NOMO-1 treated with dmso at 0.1 percent for 144 hours (cell line): ENCODE data around the gene TNFRSF14.

Source experiments
- DNase-seq: peaks from one replicate; lab custom pipeline; 2025; ENCODE audit not compliant: unreplicated experiment; lab: John Stamatoyannopoulos, UW

Gene TNFRSF14

GRCh38 chr1:2597441-2598328 lies 41.5 kb downstream of the TNFRSF14 start:
- no peak for DNase-seq

GRCh38 chr1:2598329-2598931 lies 42.3 kb downstream of the TNFRSF14 start:
- no peak for DNase-seq

GRCh38 chr1:2601721-2602303 lies 45.6 kb downstream of the TNFRSF14 start:
- no peak for DNase-seq

- no peak for DNase-seq
Measured at GRCh38 chr1:2602311-2602835, 46.2 kb downstream of the TNFRSF14 start.

GRCh38 chr1:2602866-2603520 lies 46.8 kb downstream of the TNFRSF14 start:
- no peak for DNase-seq

GRCh38 chr1:2603521-2604155 lies 47.5 kb downstream of the TNFRSF14 start:
- no peak for DNase-seq

- DNase-seq, result no peak
Measured at GRCh38 chr1:2604156-2604843, 48.1 kb downstream of the TNFRSF14 start.

- no peak for DNase-seq
Measured at GRCh38 chr1:2604844-2605508, 48.8 kb downstream of the TNFRSF14 start.

- no peak for DNase-seq
Measured at GRCh38 chr1:2605509-2606395, 49.6 kb downstream of the TNFRSF14 start.

- DNase-seq, result no peak
Measured at GRCh38 chr1:2606396-2606880, 50.3 kb downstream of the TNFRSF14 start.

GRCh38 chr1:2606881-2607621 lies 50.9 kb downstream of the TNFRSF14 start:
- DNase-seq, result no peak

GRCh38 chr1:2607641-2608091 lies 51.5 kb downstream of the TNFRSF14 start:
- DNase-seq, result no peak

- no peak for DNase-seq
Measured at GRCh38 chr1:2609319-2610035, 53.3 kb downstream of the TNFRSF14 start.

GRCh38 chr1:2610036-2610959 lies 54.1 kb downstream of the TNFRSF14 start:
- DNase-seq, result no peak

- DNase-seq, result no peak
Measured at GRCh38 chr1:2611031-2611501, 54.9 kb downstream of the TNFRSF14 start.
